ENCODE data around the gene TLE5.
"Not testable (repeated sequence)": the region's sequence is repeated elsewhere in the genome, so short reads cannot be mapped to it uniquely, and the experiment has no call there.

The TLE5 gene

GRCh38 chr19:3096267-3096901, 34.1 kb upstream of the TLE5 start:
- DNase-seq (ENCODE audit: low read depth) = no peak

- DNase-seq (ENCODE audit: low read depth) = peak; percentile 46
Measured at GRCh38 chr19:3095441-3096191, 33.3 kb upstream of the TLE5 start.

GRCh38 chr19:3094601-3095440, 32.5 kb upstream of the TLE5 start:
- DNase-seq (ENCODE audit: low read depth) = peak; percentile 31

- not testable (repeated sequence) for DNase-seq (ENCODE audit: low read depth)
Measured at GRCh38 chr19:3089299-3089855, 27.1 kb upstream of the TLE5 start.

- no peak for DNase-seq (ENCODE audit: low read depth)
Measured at GRCh38 chr19:3087769-3088168, 25.5 kb upstream of the TLE5 start.

- no peak for DNase-seq (ENCODE audit: low read depth)
Measured at GRCh38 chr19:3084943-3085342, 22.6 kb upstream of the TLE5 start.

GRCh38 chr19:3083964-3084363, 21.7 kb upstream of the TLE5 start:
- DNase-seq (ENCODE audit: low read depth) = no peak

GRCh38 chr19:3082331-3082730, 20.0 kb upstream of the TLE5 start:
- no peak for DNase-seq (ENCODE audit: low read depth)

GRCh38 chr19:3080286-3080685, 18.0 kb upstream of the TLE5 start:
- DNase-seq (ENCODE audit: low read depth) = no peak

GRCh38 chr19:3079578-3079977, 17.3 kb upstream of the TLE5 start:
- no peak for DNase-seq (ENCODE audit: low read depth)

- peak; percentile 79 for DNase-seq (ENCODE audit: low read depth)
Measured at GRCh38 chr19:3075605-3076431, 13.5 kb upstream of the TLE5 start.

- no peak for DNase-seq (ENCODE audit: low read depth)
Measured at GRCh38 chr19:3073931-3074595, 11.8 kb upstream of the TLE5 start.

- DNase-seq (ENCODE audit: low read depth) = no peak
Measured at GRCh38 chr19:3073159-3073563, 10.9 kb upstream of the TLE5 start.

- DNase-seq (ENCODE audit: low read depth) = no peak
Measured at GRCh38 chr19:3071768-3072167, 9.5 kb upstream of the TLE5 start.

GRCh38 chr19:3068071-3068470, 5.8 kb upstream of the TLE5 start:
- DNase-seq (ENCODE audit: low read depth) = no peak

GRCh38 chr19:3067563-3067962, 5.3 kb upstream of the TLE5 start:
- no peak for DNase-seq (ENCODE audit: low read depth)

GRCh38 chr19:3066482-3067049, 4.3 kb upstream of the TLE5 start:
- no peak for DNase-seq (ENCODE audit: low read depth)

- DNase-seq (ENCODE audit: low read depth) = no peak
Measured at GRCh38 chr19:3065675-3066357, 3.5 kb upstream of the TLE5 start.

GRCh38 chr19:3064011-3064330, 1.7 kb upstream of the TLE5 start:
- no peak for DNase-seq (ENCODE audit: low read depth)
